NCI-H2171 treated with DMSO at 0.1 percent for 48 hours (cell line): ENCODE data around the gene TMEM52.

ENCODE experiments used
- DNase-seq: peaks from one replicate; lab custom pipeline; 2025; lab: John Stamatoyannopoulos, UW

Gene TMEM52

DNA sequence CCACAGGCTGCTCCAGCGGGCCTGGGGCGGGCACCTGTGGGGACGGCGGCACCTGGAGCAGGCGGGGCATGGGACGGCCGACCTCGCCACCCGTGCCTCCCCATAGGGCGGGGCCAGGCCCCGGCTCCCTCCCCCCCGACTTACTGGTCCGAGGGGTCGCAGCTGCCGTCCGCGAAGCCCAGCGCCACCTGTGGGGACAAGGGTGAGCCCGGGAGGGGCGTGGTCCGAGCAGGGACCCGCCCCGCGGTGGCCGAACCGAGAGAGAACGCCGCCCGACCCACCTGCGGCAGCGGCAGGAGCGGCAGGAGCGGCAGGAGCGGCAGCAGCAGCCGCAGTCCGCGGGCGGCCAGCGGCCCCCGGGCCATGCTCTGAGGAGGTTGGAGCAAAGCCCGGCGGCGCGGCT, at the start of gene TMEM52:
Gene TMEM52, minus strand, starts transcription at position 379 of the 403 bp plus-strand sequence. Its CDS starts 14 bp downstream, at position 365.
- DNase-seq: no peak

GRCh38 chr1:1967879-1968278, 48.8 kb upstream of the TMEM52 start:
- DNase-seq: no peak

DNA sequence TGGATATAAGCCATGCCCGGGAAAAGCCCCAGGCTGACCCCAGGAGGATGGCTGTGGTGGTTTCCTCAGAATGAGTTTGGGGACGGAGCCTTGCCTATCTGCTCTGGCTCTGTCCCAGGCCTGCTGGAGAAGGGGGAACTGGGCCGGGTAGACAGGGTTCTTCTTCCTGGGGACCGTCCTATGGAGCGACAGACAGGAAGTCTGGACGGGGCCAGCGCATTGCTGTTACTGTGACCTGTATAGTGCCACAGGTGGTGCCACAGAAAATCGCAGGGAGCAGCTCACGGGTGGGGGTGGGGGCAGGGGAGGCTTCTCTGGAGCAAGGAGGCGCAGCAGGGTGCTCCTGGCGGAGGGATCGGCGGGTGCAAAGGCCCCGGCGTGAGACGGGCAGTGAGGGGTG, 48.1 kb upstream of the TMEM52 start:
- no peak for DNase-seq

DNA sequence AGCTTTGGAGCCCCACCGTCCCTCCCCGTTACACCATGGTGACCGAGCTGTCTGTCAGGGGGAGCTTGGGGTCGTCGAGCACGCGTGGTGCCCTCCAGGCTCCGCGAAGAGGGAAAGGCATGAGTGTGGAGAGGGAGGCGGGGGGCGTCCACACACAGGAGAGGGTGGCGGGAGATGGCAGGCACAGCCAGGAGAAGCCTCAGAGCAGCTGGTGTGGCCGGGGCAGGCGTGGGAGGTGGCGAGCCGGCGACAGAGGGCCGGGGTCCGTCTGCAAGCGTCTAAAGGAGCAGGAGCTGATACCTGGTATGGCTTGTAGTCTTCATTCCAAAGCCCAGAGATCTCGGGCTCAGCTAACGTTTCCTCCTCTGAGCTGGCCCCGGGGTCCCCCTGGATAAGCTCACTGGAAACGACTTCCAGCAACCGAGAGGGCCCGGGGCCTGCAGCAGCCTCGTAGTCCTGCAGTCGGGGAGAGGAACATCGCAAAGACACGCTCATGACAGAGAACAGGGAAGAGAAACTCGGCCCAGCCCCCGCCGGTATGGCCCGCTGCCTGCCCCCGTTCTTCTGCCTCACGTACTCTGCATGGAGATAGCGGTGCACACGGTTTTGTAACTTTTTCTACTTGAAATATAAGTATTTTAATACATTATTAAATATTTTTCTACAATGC, 47.1 kb upstream of the TMEM52 start:
- no peak for DNase-seq

- no peak for DNase-seq
Observed at GRCh38 chr1:1965546-1965945, 46.5 kb upstream of the TMEM52 start.

GRCh38 chr1:1964811-1965210, 45.7 kb upstream of the TMEM52 start:
- DNase-seq: no peak

- DNase-seq: no peak
Observed at GRCh38 chr1:1963570-1963969, 44.5 kb upstream of the TMEM52 start.

GRCh38 chr1:1962752-1963151, 43.7 kb upstream of the TMEM52 start:
- no peak for DNase-seq

- no peak for DNase-seq
Observed at GRCh38 chr1:1960480-1961196, 41.6 kb upstream of the TMEM52 start.

DNA sequence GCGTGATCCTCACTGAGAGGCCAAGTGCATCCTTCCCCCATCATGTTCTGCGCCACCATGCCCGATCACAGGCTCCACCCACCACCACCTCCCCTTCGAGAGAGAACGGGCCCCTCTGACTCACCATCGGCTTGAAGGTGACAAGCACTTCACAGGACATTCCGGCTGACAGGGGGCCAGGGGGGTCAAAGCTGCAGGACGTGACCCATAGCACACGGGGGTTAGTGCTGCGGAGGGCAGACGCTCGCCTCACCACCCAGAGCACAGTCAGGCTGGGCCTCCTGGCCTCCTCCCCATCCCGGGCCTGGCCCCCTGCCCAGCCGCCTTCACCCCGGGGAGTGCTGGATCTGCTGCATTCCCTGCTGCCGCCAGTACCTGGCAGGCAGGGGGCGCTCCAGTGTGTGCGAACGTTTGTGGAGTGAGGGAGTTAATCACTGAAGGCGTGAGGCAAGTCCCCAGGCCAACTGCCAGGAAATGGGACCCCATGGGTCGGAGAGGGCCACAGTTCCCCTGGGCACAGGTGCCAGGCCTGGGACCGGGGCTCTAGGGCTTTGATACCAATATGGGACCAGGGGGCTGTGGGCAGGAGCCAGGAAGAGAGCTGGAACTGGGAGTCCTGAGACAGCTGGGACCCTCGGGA, 40.9 kb upstream of the TMEM52 start:
- DNase-seq: peak; percentile 76

GRCh38 chr1:1959459-1959839, 40.4 kb upstream of the TMEM52 start:
- DNase-seq: no peak

DNA sequence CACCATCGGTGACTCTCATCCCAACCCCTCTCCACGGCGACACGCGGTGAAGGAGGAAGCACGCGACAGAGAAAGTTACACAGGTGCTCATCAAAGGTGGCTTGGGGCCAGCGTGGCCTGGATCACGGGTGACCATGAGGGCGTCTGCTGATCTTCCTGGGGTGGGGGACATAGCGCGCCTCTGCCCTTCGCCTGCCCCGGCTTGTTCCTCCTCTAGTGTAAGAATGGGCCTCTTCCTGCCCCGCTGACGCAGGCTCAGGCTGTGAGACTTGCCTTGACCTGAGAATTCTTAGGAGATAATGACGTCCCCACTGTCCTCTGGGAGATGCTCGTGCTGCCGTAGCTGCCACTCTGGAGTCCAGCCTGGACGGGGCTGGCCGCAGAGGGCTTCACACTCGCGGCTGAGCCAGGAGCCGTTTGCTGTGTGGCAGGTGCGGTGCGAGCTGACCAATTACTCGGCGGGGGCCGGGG, 39.0 kb upstream of the TMEM52 start:
- no peak for DNase-seq

- no peak for DNase-seq
Observed at GRCh38 chr1:1957533-1957961, 38.5 kb upstream of the TMEM52 start.

DNA sequence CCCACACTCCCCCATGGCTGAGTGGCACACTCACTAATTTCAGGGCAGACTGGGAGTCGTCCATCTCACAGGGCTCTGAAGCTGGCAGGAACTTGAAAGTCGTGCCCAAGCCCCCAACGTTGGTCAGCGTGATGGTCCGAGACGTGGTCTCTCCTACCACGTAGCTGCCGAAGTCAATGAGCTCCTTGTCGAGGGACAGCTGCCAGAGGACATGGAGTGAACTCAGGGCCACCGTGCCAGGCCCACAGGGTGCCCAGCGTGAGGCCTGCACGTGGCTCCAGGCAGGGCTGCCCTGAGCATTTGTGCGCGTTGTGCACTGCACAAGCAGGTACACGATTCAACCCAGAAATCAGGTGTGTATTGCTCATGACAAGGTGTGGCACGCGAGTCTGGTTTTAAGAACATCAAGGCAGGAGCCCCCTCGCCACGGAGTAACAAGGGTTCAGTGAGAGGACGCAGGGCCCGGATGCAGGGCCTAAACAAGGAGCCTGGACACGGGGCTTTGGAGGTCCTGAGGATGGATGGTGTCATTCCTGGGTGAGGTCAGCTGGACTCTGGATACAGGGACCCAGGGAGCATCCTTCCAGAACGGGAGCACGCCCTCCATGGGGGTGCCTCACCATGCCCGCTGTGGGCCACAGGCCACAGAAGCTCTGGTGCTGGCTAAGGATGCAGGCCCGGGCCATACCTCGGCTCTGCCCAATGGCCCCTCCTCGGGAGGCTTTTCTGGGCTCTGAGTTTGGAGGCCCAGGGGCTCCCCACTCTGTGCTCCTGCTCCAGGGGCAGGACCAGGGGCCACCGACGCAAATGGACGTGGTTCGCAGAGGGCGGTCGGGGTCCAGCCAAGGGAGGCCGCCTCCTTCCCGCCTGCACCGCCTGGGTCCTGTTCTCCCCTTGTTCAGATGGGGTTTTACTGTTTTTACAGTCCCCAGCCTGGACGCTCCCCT, 37.8 kb upstream of the TMEM52 start:
- no peak for DNase-seq

GRCh38 chr1:1956101-1956500, 37.0 kb upstream of the TMEM52 start:
- no peak for DNase-seq

- DNase-seq: no peak
Observed at GRCh38 chr1:1955621-1956094, 36.6 kb upstream of the TMEM52 start.

- DNase-seq: no peak
Observed at GRCh38 chr1:1954831-1955441, 35.9 kb upstream of the TMEM52 start.

DNA sequence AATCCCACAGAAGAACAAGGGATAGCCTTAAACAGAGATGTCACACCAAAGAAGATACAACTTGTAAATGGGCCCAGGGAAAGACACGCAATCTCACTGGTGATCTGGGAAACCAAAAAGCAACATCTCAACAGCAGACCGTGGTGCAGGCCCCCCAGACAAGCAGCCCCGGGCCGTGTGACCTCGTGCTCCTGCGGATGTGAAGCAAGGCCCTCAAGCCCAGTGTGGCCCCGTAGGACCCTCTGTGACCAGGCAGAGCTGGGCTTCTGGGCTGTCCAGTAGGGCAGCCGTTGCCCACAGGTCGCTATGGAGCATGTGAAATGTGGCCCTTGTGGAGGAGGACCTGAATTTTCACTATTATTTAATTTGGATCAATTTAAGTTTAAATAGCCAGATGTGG, 34.9 kb upstream of the TMEM52 start:
- DNase-seq: no peak

- DNase-seq: no peak
Observed at GRCh38 chr1:1950940-1951339, 31.9 kb upstream of the TMEM52 start.

- no peak for DNase-seq
Observed at GRCh38 chr1:1948783-1949182, 29.7 kb upstream of the TMEM52 start.

GRCh38 chr1:1947493-1947892, 28.4 kb upstream of the TMEM52 start:
- peak; percentile 73 for DNase-seq
